SK-N-MC (cell line): Measurements from ENCODE around the gene DLL4.

Experiments
- EZH2 ChIP-seq: fragments of 200-600 bp; sonication (generic); IDR thresholded peaks from one replicate; pipeline ENCODE4 v1.6.1; 2017; ENCODE audit warnings: antibody characterized with exemption
- POLR2AphosphoS5 ChIP-seq: IDR thresholded peaks from 2 replicates; pipeline ENCODE4 v1.6.1; 2012; ENCODE audit warnings: mild to moderate bottlenecking, low read depth, low read length, borderline replicate concordance

DNA sequence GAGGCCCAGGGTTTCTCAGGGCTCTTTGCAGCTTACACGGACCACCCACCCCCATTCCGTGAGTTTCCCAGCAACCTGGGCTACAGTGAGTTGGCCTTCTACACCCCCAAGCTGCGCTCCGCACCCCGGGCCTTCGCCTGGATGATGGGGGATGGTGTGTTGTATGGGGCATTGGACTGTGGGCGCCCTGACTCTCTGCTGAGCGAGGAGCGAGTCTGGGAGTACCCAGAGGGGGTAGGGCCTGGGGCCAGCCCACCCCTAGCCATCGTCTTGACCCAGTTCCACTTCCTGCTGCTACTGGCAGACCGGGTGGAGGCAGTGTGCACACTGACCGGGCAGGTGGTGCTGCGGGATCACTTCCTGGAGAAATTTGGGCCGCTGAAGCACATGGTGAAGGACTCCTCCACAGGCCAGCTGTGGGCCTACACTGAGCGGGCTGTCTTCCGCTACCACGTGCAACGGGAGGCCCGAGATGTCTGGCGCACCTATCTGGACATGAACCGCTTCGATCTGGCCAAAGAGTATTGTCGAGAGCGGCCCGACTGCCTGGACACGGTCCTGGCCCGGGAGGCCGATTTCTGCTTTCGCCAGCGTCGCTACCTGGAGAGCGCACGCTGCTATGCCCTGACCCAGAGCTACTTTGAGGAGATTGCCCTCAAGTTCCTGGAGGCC is 29.5 kb upstream of the DLL4 start:
- TF ChIP-seq POLR2AphosphoS5 = no peak
- TF ChIP-seq EZH2 = no peak
